Measurements from ENCODE around the gene DUSP28.

GRCh38 chr2:240567137-240567871, 7.1 kb downstream of the DUSP28 start:
- TF ChIP-seq CTCF (IDR thresholded peaks at IDR 0.05; ENCODE audit: low read depth, low read length, missing input control) (no peak), YY1 (IDR thresholded peaks at IDR 0.05) (no peak)
- TF ChIP-seq, protein P1, sequence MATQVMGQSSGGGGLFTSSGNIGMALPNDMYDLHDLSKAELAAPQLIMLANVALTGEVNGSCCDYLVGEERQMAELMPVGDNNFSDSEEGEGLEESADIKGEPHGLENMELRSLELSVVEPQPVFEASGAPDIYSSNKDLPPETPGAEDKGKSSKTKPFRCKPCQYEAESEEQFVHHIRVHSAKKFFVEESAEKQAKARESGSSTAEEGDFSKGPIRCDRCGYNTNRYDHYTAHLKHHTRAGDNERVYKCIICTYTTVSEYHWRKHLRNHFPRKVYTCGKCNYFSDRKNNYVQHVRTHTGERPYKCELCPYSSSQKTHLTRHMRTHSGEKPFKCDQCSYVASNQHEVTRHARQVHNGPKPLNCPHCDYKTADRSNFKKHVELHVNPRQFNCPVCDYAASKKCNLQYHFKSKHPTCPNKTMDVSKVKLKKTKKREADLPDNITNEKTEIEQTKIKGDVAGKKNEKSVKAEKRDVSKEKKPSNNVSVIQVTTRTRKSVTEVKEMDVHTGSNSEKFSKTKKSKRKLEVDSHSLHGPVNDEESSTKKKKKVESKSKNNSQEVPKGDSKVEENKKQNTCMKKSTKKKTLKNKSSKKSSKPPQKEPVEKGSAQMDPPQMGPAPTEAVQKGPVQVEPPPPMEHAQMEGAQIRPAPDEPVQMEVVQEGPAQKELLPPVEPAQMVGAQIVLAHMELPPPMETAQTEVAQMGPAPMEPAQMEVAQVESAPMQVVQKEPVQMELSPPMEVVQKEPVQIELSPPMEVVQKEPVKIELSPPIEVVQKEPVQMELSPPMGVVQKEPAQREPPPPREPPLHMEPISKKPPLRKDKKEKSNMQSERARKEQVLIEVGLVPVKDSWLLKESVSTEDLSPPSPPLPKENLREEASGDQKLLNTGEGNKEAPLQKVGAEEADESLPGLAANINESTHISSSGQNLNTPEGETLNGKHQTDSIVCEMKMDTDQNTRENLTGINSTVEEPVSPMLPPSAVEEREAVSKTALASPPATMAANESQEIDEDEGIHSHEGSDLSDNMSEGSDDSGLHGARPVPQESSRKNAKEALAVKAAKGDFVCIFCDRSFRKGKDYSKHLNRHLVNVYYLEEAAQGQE (IDR thresholded peaks at IDR 0.05), result no peak
